Activated T-helper 1 cell treated with anti-CD3 and anti-CD28 coated beads, Interleukin-2, amount 50 U/mL, for 16 hours (primary cell): ENCODE data around the gene PATL1.
"Not testable (repeated sequence)": the region's sequence is repeated elsewhere in the genome, so short reads cannot be mapped to it uniquely, and the experiment has no call there.

ENCODE experiments used
- DNase-seq, 2 donors: peaks; one replicate each; pipeline ENCODE4 v3.0.0-alpha.2; 2020; ENCODE audit warnings: low read depth in 1 of 2, low spot score in 1 of 2

The PATL1 gene, protein sequence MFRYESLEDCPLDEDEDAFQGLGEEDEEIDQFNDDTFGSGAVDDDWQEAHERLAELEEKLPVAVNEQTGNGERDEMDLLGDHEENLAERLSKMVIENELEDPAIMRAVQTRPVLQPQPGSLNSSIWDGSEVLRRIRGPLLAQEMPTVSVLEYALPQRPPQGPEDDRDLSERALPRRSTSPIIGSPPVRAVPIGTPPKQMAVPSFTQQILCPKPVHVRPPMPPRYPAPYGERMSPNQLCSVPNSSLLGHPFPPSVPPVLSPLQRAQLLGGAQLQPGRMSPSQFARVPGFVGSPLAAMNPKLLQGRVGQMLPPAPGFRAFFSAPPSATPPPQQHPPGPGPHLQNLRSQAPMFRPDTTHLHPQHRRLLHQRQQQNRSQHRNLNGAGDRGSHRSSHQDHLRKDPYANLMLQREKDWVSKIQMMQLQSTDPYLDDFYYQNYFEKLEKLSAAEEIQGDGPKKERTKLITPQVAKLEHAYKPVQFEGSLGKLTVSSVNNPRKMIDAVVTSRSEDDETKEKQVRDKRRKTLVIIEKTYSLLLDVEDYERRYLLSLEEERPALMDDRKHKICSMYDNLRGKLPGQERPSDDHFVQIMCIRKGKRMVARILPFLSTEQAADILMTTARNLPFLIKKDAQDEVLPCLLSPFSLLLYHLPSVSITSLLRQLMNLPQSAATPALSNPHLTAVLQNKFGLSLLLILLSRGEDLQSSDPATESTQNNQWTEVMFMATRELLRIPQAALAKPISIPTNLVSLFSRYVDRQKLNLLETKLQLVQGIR

DNA sequence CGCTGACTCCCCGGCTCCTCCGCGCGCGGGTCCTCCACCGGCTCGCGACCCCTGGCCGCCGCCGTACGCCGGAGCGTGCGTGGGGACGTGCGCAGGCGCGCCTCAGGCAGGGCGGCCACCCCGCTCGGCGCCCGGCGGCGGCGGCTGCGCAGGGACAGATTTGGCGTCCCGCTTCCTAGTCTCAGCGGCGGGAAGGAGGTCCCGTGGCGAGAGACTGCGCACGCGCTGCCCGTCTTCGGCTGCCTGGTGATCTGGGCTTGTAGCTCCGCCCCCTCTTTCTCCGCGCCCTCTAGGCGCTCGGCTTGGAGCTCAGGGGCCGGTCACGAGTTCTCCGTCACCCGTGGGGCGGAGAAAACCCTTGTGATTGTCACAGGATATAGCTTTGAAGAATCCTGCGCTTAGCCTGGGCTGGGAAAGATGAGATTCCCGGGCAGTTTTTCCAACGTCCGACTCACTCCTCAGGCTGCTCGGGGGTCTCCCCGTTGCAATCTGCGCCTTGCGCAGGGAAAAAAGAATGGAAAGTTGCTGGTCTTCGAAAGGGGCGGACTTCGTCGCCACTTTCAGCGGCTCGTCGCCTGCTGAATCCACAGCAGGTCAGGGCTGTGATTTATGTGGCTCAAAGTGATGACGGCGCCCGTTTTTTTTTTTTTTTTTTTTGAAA is at the start of gene PATL1:
PATL1 (minus strand) TSS at position 88 of the 661 bp plus-strand sequence. CDS start 142 bp downstream, outside the sequence.
- DNase-seq, result peak; percentile 98 to 99

DNA sequence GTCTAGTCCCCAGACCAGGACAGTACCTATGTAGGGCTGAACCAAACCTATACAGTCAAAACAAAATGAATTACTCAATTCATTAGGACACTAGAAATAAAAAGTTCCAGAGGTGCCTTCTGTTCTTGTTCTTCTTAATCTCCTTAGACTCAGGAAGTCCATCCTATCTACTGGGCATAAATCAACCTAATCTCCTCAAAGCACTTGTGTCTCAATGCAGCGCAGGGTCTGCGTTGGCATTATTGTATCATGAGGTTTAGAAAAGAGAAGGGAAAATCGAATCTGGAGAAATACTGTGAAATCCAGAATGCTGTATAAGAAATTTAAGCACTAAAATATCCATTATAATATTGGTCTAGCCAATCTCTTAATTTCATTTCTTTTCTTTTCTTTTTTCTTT is 47.2 kb upstream of the PATL1 start:
- DNase-seq, result no peak

DNA sequence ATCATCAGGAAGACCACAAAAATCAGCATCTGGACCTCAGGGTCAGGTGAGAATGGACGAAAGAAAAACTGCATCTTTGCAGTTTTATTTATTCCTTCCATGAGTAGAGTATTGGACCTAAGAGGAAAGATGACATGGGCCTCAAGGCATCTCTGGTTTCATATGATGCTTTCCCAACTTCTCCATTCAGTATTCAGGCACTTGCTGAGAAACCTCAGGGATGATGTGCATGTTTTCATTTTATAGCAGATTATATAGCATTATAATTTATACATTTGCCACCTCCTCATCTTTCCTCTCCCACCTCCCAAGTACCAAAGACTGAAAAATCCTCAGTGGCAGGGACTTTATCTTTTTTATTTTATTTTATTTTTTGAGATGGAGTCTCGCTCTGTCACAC is 44.9 kb upstream of the PATL1 start, which contains the start of gene OR10V1:
OR10V1 (minus strand) TSS at position 101 of the 400 bp plus-strand sequence; CDS start at position 101, 0 bp downstream.
- no peak for DNase-seq

DNA sequence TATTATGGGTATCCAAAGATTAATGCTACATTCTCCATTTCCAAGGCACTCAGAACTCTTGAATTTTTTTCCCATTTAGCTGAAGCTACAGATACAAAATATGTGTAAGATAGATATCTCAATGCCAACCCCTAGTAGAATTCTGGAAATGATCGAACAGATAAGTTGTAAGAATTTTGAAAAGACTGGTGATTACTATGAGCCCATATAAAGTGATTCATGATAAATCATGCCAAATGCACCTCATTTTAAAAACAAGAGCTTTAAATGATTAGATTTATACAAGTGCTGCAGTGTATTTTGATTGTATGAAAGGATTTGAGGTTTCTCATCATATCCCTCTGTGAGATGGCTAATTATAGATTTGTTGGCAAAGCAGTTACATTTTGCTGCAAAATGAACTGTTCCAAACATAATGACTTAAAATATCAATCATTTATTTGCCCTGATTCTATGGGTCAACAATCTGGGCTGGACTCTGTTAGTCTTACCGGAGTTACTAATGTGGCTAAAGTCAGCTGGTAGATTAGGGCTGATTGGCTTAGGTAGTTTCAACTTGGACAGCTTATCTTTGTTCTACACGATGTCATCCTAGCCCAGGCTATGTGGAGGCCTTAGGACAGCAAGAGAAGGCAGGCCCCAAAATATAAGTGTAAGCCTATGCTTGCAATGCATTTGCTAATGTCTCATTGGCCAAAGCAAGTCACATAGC is 41.5 kb upstream of the PATL1 start:
- no peak for DNase-seq

DNA sequence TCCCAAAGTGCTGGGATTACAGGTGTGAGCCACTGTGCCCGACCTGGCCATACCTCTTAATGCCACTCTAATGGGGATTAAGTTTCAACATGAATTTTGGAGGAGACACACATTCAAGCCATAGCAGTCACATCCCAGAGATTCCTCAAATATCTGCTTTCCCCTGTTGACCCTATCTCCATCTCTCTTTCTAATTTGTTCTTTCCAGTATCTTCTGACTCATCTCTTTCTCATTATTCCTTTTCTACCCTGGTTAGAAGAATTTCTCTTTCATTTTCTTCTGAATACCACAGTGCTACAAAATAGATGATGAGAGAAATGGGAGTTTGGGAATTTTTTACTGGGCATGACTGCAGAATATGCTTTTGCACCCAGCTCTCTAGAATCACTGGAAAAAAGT is 39.7 kb upstream of the PATL1 start:
- no peak for DNase-seq

GRCh38 chr11:59707371-59707770 is 38.5 kb upstream of the PATL1 start:
- no peak for DNase-seq

DNA sequence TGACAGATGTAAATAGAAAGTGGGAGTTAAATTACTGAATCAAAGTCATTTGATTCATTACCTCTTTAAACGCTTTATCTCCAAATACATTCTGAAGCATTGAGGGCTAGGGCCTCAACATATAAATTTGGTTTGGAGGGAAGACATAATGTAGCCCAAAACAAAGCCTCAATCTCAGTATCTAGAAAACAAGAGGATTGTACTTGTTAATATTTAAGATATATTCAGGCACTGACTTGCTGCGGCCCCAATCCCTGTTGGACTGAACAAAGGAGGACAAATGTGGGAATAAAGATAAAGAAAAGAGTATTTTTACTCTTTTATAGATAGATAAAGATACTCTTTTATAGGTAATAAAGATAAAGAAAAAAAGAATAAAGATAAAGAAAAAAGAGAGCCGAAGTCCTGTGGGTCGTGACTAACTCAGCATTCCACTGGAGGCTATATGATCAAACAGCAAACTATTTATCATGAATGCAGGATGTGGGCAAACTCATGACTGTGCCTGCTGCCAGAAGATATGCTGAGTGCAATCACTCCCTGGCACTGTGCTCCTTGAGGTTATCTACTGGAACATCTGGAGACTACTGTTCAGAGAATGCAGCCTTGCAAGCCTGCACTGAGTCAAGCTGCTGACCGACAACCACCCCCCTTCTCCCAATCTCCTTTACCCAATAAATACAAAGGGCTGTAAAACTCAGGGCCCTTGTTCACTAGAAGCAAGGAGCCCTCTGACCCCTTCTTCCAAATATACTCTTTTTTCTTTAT is 37.9 kb upstream of the PATL1 start:
- no peak for DNase-seq

DNA sequence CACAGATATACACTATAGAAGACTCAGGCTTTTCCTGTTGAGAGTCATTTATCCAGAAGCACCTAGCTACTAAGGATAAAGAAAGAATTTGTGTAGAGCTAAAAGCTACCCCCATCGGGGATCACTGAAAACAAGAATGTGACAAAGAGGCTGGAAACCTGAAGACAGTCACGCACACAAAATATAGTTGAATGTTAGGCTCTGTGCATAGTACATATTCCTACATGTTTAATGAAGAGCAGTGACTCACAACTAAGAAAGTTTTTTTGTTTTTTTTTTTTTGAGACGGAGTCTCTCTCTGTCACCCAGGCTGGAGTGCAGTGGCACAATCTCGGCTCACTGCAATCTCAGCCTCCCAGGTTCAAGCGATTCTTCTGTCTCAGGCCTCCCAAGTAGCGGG is 36.5 kb upstream of the PATL1 start:
- no peak for DNase-seq

- not testable (repeated sequence) for DNase-seq
Observed at GRCh38 chr11:59703515-59703914, 34.7 kb upstream of the PATL1 start.

- DNase-seq, result not testable (repeated sequence)
Observed at GRCh38 chr11:59700157-59700556, 31.3 kb upstream of the PATL1 start.

GRCh38 chr11:59698506-59698905 is 29.7 kb upstream of the PATL1 start:
- DNase-seq, result no peak

DNA sequence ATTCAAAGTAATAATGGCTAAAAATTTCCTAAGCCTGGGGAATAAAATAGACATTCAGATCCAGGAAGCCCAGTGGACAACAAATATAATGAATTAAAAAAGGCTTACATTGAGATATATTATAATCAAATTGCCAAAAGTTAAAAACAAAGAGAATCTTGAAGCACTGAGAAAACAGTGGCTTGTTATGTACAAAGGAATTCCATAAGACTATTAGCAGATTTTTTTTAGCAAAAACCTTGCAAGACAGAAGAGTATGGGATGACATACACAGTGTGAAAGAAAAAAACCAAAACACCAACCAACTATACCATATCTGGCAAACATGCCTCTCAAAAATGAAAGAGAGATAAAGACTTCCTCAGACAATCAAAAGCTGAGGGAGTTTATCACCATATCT is 24.1 kb upstream of the PATL1 start:
- no peak for DNase-seq

GRCh38 chr11:59691156-59691555 is 22.3 kb upstream of the PATL1 start:
- no peak for DNase-seq

- DNase-seq, result no peak
Observed at GRCh38 chr11:59689015-59689414, 20.2 kb upstream of the PATL1 start.

GRCh38 chr11:59681260-59681725 is 12.5 kb upstream of the PATL1 start:
- not testable (repeated sequence) for DNase-seq

DNA sequence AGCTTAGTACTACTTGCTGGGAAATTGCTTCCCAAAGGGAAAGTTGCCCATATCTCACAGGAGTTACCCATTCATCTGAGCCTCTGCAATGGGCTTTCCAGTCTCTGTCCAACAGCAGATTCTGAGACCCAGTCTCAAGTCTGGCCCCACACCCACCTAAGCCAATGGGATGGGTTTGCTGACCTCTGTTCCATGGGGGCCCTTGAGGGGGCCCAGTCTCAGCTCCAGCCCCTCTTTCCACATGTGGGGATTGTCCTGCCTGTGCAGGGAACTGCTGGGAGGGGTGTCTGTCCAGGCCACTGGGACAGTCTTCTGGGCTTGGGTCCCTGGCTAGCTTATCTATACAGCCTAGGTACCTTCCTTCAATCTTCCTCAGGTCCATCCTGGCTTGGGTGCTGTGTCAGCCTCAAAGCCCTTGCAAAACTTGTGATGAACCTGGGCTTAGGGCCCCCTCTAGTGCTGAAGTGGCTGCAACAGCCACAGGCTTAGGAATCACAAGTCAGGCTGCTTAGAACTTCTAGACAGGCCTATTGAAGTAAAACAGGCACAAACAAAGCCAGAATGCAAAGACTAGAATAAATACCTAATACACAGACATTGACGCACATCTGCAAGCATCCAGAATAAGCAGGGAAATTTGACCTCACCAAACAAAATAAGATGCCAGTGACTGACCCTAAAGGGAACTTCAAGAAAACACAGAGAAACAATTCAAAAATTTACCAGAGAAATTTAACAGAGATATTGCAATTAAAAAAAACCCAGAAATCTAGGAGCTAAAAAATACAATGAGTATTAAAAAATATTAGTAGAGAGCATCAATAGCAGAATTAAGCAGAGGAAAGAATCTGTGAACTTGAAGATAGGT is 11.7 kb upstream of the PATL1 start:
- DNase-seq, result peak; percentile 7 to 25

DNA sequence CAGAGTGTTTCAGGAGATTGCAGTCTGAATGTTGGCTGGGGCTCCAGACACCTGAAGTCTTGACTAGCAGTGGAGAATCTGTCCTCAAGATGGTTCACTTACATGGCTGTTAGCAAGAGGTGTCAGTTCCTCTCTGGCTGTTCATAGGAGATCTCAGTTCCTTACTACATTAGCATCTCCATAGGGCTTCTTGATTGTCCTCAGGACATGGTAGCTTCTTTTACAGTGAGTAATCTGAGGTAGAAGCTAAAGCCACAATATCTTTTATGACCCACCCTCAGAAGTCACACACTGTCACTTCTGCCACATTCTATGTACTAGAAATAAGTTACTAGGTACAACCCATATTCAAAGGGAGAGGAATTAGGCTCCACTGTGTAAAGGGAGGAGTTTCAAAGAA is 10.5 kb upstream of the PATL1 start:
- DNase-seq, result no peak

DNA sequence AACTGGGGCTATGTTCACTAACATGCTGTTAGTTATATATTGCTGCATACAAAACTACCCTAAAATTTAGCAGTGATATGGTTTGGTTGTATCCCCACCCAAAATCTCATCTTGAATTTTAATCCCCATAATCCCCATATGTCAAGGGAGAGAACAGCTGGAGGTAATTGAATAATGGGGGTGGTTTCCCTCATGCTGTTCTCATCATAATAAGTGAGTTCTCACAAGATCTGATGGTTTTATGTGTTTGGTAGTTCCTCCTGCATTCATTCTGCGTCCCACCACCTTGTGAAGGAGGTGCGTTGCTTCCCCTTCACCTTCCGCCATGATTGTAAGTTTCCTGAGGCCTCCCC is 10.0 kb upstream of the PATL1 start:
- no peak for DNase-seq

DNA sequence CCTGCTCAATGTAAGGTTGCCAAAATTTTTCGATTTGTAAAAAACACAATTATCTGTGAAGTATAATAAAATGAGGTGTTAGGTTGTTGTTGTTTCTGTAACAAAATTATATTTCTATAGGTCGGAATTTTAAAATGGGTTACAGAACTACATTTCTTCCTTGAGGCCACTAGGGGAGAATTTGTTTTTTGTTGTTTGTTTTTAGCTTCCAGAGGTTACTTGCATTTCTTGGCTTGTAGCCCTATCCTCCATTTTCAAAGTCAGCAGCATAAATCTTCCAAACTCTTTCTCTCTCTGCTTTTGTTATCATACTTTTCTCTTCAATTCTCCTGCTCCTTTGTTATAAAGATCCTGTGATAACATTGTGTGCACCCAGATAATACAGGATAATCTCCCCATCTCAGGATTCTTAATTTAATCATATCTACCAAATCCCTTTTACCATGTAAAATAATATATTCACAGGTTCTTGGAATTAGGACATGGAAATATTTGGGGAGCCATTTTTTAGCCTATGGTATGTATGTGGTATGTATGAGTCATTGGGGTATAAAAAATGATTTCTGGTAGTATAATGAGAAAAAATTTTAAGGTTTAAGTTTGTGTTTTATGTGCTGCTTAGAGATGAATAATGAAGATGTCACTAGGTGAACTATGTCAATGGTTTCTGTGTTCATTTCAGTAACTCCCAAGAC is 9.4 kb upstream of the PATL1 start:
- no peak for DNase-seq
